Measurements from ENCODE around the gene HNRNPAB. TPM values are rescaled to one million over a fixed set of nuclear protein-coding genes. Genes with fewer than 3 reads are reported as not detected.

Gene HNRNPAB
- total and polyA plus RNA-seq, 9 of the 15 experiments (the other 6 are each of a cell fraction or from before 2014, with no cell fraction given) = 34.6 to 425 (median 236) TPM

GRCh38 chr5:178204935-178205748 lies 809 bp downstream of the HNRNPAB start (continued):
- peak; percentile 35; the same call in 1 of the 2 replicates for TF ChIP-seq VEZF1 (CRISPR knock-in tag; IDR thresholded peaks at IDR 0.05)
- TF ChIP-seq POLR2G (IDR thresholded peaks at IDR 0.05; ENCODE audit: low read depth, low read length) = peak; percentile 72
- TF ChIP-seq SIN3A (IDR thresholded peaks at IDR 0.05; ENCODE audit: borderline replicate concordance in 2 of 2, control insufficient read depth in 1 of 2, low read depth in 2 of 2, low read length in 2 of 2) = peak; percentile 26 to 82; a peak in 3 of 4 replicates
- peak; percentile 28 for TF ChIP-seq U2AF1 (optimal IDR thresholded peaks at IDR 0.05; ENCODE audit: low read depth, low read length)
- no peak for TF ChIP-seq FOXA3 (CRISPR knock-in tag; conservative IDR thresholded peaks at IDR 0.05 in 1 of 2, IDR thresholded peaks at IDR 0.05 in 1 of 2)
- peak; percentile 68 for TF ChIP-seq CXXC5 (CRISPR knock-in tag; IDR thresholded peaks at IDR 0.05)
- TF ChIP-seq ETV5 (CRISPR knock-in tag; IDR thresholded peaks at IDR 0.05; ENCODE audit: low read depth) = 0 out of 2 replicates have a peak, but pooled peaks have one; percentile 21
- TF ChIP-seq ZSCAN29 (IDR thresholded peaks at IDR 0.05) = peak; percentile 83
- peak; percentile 38 for TF ChIP-seq POLR2AphosphoS2 (IDR thresholded peaks at IDR 0.05; ENCODE audit: low read length)
- TF ChIP-seq ELK1 (CRISPR knock-in tag; IDR thresholded peaks at IDR 0.05) = no peak
- TF ChIP-seq ZNF592 (IDR thresholded peaks at IDR 0.05) = 0 out of 2 replicates have a peak, but pooled peaks have one; percentile 33
- peak; percentile 48; the same call in 1 of the 2 replicates for TF ChIP-seq ZBTB7A (IDR thresholded peaks at IDR 0.05; ENCODE audit: borderline replicate concordance, control insufficient read depth, low read depth, low read length)
- peak; percentile 72; the same call in 1 of the 2 replicates for TF ChIP-seq ZC3H4 (CRISPR knock-in tag; IDR thresholded peaks at IDR 0.05; ENCODE audit: borderline replicate concordance)
- TF ChIP-seq SMAD4 (CRISPR knock-in tag; conservative IDR thresholded peaks at IDR 0.05) = peak; percentile 24; the same call in 1 of the 2 replicates
- peak; percentile 85 for TF ChIP-seq RBFOX2 (IDR thresholded peaks at IDR 0.05; ENCODE audit: low read depth, low read length)
- TF ChIP-seq ZNF408 (CRISPR knock-in tag; IDR thresholded peaks at IDR 0.05; ENCODE audit: low read depth) = no peak
- TF ChIP-seq ZNF165 (CRISPR knock-in tag; IDR thresholded peaks at IDR 0.05; ENCODE audit: borderline replicate concordance) = no peak

All from K562 (cell line).